Esophagus squamous epithelium (tissue), 4 donors: ENCODE data around the gene BABAM2.

Experiments
- CTCF ChIP-seq, 6 experiments: fragments of 450-650 bp in 4 of 6; fragments of 200-600 bp in 2 of 6; sonication (generic) in 2 of 6; IDR thresholded peaks; one replicate each; pipeline ENCODE4 v1.5.1; 2016 to 2019; ENCODE audit warnings: antibody characterized with exemption in 6 of 6, mild to moderate bottlenecking in 4 of 6, moderate library complexity in 4 of 6
- POLR2A ChIP-seq, 4 donors: fragments of 450-650 bp; IDR thresholded peaks; one replicate each; pipeline ENCODE4 v1.6.1; 2017; ENCODE audit warnings: antibody characterized with exemption in 4 of 4, mild to moderate bottlenecking in 4 of 4, moderate library complexity in 3 of 4

DNA sequence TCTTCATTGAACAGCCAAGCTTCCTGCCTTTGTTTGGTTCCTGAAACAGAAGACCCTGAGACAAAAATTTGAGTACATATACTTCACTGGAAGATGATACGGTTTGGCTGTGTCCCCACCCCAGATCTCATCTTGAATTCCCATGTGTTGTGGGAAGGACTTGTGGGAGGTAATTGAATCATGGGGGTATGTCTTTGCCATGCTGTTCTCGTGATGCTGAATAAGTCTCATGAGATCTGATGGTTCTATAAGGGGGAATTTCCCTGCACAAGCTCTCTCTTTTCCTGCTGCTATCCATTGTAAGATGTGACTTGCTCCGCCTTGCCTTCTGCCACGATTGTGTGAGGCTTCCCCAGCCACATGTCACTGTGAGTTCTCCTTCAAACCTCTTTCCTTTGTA lies 76.5 kb downstream of the BABAM2 start:
- TF ChIP-seq CTCF (IDR thresholded peaks at IDR 0.05) (no peak), POLR2A (IDR thresholded peaks at IDR 0.05) (no peak)
